ENCODE data around the gene PLEKHA4.
"Not testable (repeated sequence)": the region's sequence is repeated elsewhere in the genome, so short reads cannot be mapped to it uniquely, and the experiment has no call there.

DNA sequence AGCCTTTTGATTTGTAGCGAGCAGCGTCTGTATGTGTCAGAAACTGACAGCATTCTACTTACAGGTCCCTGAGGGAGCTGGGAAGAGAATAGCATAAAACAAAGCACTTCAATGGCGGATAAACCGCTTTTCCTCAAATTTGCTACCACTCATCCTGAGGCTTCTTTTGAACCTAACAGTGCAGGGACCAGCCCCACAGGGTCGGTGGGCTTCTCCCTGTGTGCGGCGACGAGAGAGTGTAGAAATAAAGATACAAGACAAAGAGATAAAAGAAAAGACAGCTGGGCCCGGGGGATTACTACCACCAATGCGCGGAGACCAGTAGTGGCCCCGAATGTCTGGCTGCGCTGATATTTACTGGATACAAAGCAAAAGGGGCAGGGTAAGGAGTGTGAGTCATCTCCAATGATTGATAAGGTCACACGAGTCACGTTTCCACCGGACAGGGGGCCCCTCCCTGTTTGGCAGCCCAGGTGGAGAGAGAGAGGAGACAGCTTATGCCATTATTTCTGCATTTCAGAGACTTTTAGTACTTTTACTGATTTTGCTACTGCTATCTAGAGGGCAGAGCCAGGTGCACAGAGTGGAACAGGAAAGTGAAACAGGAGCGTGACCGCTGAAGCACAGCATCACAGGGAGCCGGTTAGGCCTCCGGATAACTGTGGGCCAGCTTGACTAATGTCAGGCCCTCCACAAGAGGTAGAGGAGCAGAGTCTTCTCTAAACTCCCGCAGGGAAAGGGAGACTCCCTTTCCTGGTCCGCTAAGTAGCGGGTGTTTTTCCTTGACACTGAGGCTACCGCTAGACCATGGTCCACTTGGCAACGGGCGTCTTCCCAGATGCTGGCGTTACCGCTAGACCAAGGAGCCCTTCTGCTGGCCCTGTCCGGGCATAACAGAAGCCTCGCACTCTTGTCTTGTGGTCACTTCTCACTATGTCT is 7.9 kb upstream of the PLEKHA4 start:
- not testable (repeated sequence) for TF ChIP-seq POLR2A (IDR thresholded peaks at IDR 0.05)
- TF ChIP-seq, protein P1, sequence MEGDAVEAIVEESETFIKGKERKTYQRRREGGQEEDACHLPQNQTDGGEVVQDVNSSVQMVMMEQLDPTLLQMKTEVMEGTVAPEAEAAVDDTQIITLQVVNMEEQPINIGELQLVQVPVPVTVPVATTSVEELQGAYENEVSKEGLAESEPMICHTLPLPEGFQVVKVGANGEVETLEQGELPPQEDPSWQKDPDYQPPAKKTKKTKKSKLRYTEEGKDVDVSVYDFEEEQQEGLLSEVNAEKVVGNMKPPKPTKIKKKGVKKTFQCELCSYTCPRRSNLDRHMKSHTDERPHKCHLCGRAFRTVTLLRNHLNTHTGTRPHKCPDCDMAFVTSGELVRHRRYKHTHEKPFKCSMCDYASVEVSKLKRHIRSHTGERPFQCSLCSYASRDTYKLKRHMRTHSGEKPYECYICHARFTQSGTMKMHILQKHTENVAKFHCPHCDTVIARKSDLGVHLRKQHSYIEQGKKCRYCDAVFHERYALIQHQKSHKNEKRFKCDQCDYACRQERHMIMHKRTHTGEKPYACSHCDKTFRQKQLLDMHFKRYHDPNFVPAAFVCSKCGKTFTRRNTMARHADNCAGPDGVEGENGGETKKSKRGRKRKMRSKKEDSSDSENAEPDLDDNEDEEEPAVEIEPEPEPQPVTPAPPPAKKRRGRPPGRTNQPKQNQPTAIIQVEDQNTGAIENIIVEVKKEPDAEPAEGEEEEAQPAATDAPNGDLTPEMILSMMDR (IDR thresholded peaks at IDR 0.05), result not testable (repeated sequence)
